Smooth muscle cell (in vitro differentiated cells): ENCODE data around the gene VPS11. TPM values are rescaled to one million over a fixed set of nuclear protein-coding genes. Genes with fewer than 3 reads are reported as not detected.

Experiments
- DNase-seq: peaks from one replicate; lab custom pipeline; 2025; ENCODE audit not compliant: unreplicated experiment; lab: John Stamatoyannopoulos, UW
- H2AFZ ChIP-seq: fragments of 200-600 bp; sonication (generic); 2 replicates; pipeline ENCODE4 v1.6.0; 2016; ENCODE audit warnings: antibody characterized with exemption, low read depth, mild to moderate bottlenecking
- H3F3A ChIP-seq: fragments of 200-600 bp; sonication (generic); 2 replicates; pipeline ENCODE4 v1.6.0; 2017; ENCODE audit warnings: antibody characterized with exemption, low read depth
- H3K27ac ChIP-seq: fragments of 200-600 bp; sonication (generic); 2 replicates; pipeline ENCODE4 v1.5.1; 2016; ENCODE audit warnings: low read depth, mild to moderate bottlenecking
- H3K27me3 ChIP-seq: fragments of 200-600 bp; sonication (generic); 2 replicates; pipeline ENCODE4 v1.6.1; 2016; ENCODE audit warnings: low read depth, mild to moderate bottlenecking
- H3K36me3 ChIP-seq: fragments of 200-600 bp; sonication (generic); 2 replicates; pipeline ENCODE4 v1.5.1; 2016; ENCODE audit warnings: low read depth
- H3K4me1 ChIP-seq: fragments of 200-600 bp; sonication (generic); 2 replicates; pipeline ENCODE4 v1.5.1; 2016; ENCODE audit warnings: low read depth
- H3K4me2 ChIP-seq: fragments of 200-600 bp; sonication (generic); 2 replicates; pipeline ENCODE4 v1.6.0; 2016; ENCODE audit warnings: mild to moderate bottlenecking
- H3K4me3 ChIP-seq: fragments of 200-600 bp; sonication (generic); 2 replicates; pipeline ENCODE4 v1.5.1; 2016; ENCODE audit warnings: mild to moderate bottlenecking
- H3K79me2 ChIP-seq: fragments of 200-600 bp; sonication (generic); 2 replicates; pipeline ENCODE4 v1.6.0; 2016; ENCODE audit warnings: low read depth, mild to moderate bottlenecking
- H3K9ac ChIP-seq: fragments of 200-600 bp; sonication (generic); 2 replicates; pipeline ENCODE4 v1.6.0; 2016; ENCODE audit warnings: low read depth
- H3K9me3 ChIP-seq: fragments of 200-600 bp; sonication (generic); replicated peaks from 2 replicates; pipeline ENCODE4 v1.5.1; 2016; ENCODE audit warnings: low read depth
- H4K20me1 ChIP-seq: fragments of 200-600 bp; sonication (generic); 2 replicates; pipeline ENCODE4 v1.6.0; 2016; ENCODE audit warnings: low read depth
- CTCF ChIP-seq: fragments of 200-600 bp; sonication (generic); IDR thresholded peaks from 2 replicates; pipeline ENCODE4 v1.5.1; 2017; ENCODE audit warnings: borderline replicate concordance, mild to moderate bottlenecking, antibody characterized with exemption; ENCODE audit not compliant: insufficient read depth, poor library complexity, severe bottlenecking
- WGBS: methylation state at CpG from one replicate; pipeline ENCODE4 v1.1.7; 2016; ENCODE audit warnings: low lambda C conversion rate; 5-methylcytosine and 5-hydroxymethylcytosine counted together
- polyA plus RNA-seq: library from polyadenylated mRNA; unstranded; fragments of >200 nt; fragmentation: Nextera tagmentation; extraction: Ambion mirVana; gene quantifications from 2 replicates; pipeline ENCODE4 v1.2.1, GENCODE V29; 2016
- total RNA-seq: library from RNA; depleted of rRNA; stranded (reverse); fragments of >200 nt; gene quantifications from 2 replicates; pipeline ENCODE4 v1.2.3, GENCODE V29; 2014

Gene VPS11
- total and polyA plus RNA-seq, 2 experiments from 2014 or later = 33.1 to 33.8 TPM

- peak; percentile 38 for TF ChIP-seq CTCF
- DNase-seq = no peak
- H3K9ac ChIP-seq = no peak overlapping the region
- H3K4me2 ChIP-seq = no peak overlapping the region
- H3K27ac ChIP-seq = no peak overlapping the region
- no peaks in the 10 kb centered on the region for H3F3A ChIP-seq
- no peak overlapping the region for H2AFZ ChIP-seq
- H3K4me1 ChIP-seq = no peaks in the 10 kb centered on the region
- no peaks in the 10 kb centered on the region for H3K36me3 ChIP-seq
- no peaks in the 10 kb centered on the region for H3K9me3 ChIP-seq
- H3K4me3 ChIP-seq = no peak overlapping the region
- no peaks in the 10 kb centered on the region for H3K27me3 ChIP-seq
- peaks cover 21% of the 10 kb centered on the region for H3K79me2 ChIP-seq
- H4K20me1 ChIP-seq = no peaks in the 10 kb centered on the region
- WGBS = 52% methylated on average over 4 of the region's 4 CpGs
Measured at GRCh38 chr11:119065369-119065768, 2.2 kb upstream of the VPS11 start.

- Histone ChIP-seq H3K27me3 (no peaks in the 10 kb centered on the region), H3K27ac (no peak overlapping the region), H3K4me2 (no peak overlapping the region), H3K79me2 (no peaks in the 10 kb centered on the region), H3K4me1 (no peaks in the 10 kb centered on the region), H3F3A (no peaks in the 10 kb centered on the region), H2AFZ (no peak overlapping the region), H3K9me3 (no peaks in the 10 kb centered on the region), H3K36me3 (peaks cover 5% of the 10 kb centered on the region), H3K4me3 (no peak overlapping the region), H4K20me1 (no peaks in the 10 kb centered on the region), H3K9ac (no peak overlapping the region)
- 98% methylated on average over 11 of the region's 11 CpGs for WGBS
- no peak for TF ChIP-seq CTCF
- no peak for DNase-seq
Measured at GRCh38 chr11:119077839-119078238, 10.2 kb downstream of the VPS11 start.

GRCh38 chr11:119078675-119079420, 11.2 kb downstream of the VPS11 start:
- Histone ChIP-seq H3K27ac (no peak overlapping the region), H3K9ac (no peak overlapping the region), H3F3A (no peaks in the 10 kb centered on the region), H3K27me3 (no peaks in the 10 kb centered on the region), H3K9me3 (no peaks in the 10 kb centered on the region), H3K4me1 (no peaks in the 10 kb centered on the region), H3K36me3 (peaks cover 5% of the 10 kb centered on the region), H2AFZ (no peak overlapping the region), H3K79me2 (no peaks in the 10 kb centered on the region), H3K4me2 (no peak overlapping the region), H3K4me3 (no peak overlapping the region), H4K20me1 (no peaks in the 10 kb centered on the region)
- 96% methylated on average over 19 of the region's 19 CpGs for WGBS
- DNase-seq = no peak
- no peak for TF ChIP-seq CTCF
